OCI-LY1 (cell line): ENCODE results near the gene TF.

Source experiments
- H2AFZ ChIP-seq: fragments of 200-600 bp; sonication (generic), shearing (Covaris generic); 2 replicates; pipeline ENCODE4 v1.6.0; 2014; ENCODE audit warnings: antibody characterized with exemption, mild to moderate bottlenecking, low read length
- H3F3A ChIP-seq: fragments of 200-600 bp; sonication (generic), shearing (Covaris generic); 2 replicates; pipeline ENCODE4 v1.6.0; 2014; ENCODE audit warnings: mild to moderate bottlenecking, antibody characterized with exemption, low read length, moderate library complexity; ENCODE audit not compliant: insufficient read depth
- H3K27ac ChIP-seq: fragments of 200-600 bp; sonication (generic); 2 replicates; pipeline ENCODE4 v1.5.1; 2014; ENCODE audit warnings: low read length, mixed run types, mild to moderate bottlenecking, low read depth; ENCODE audit not compliant: poor library complexity, severe bottlenecking
- H3K27me3 ChIP-seq: fragments of 200-600 bp; sonication (generic); 2 replicates; pipeline ENCODE4 v1.6.0; 2014; ENCODE audit warnings: antibody characterized with exemption, mild to moderate bottlenecking, low read length, moderate library complexity; ENCODE audit not compliant: insufficient read depth
- H3K36me3 ChIP-seq: fragments of 200-600 bp; sonication (generic); 2 replicates; pipeline ENCODE4 v1.6.1; 2014; ENCODE audit warnings: mild to moderate bottlenecking, antibody characterized with exemption, low read length, moderate library complexity, mixed read lengths; ENCODE audit not compliant: insufficient read depth
- H3K4me1 ChIP-seq: fragments of 200-600 bp; sonication (generic); 2 replicates; pipeline ENCODE4 v1.5.1; 2014; ENCODE audit warnings: mild to moderate bottlenecking, low read length, moderate library complexity; ENCODE audit not compliant: insufficient read depth, severe bottlenecking
- H3K4me2 ChIP-seq: fragments of 200-600 bp; sonication (generic), shearing (Covaris generic); 2 replicates; pipeline ENCODE4 v1.6.1; 2014; ENCODE audit warnings: low read length
- H3K4me3 ChIP-seq: fragments of 200-600 bp; sonication (generic); 2 replicates; pipeline ENCODE4 v1.5.1; 2014; ENCODE audit warnings: low read length, low read depth, mild to moderate bottlenecking, mixed read lengths; ENCODE audit not compliant: poor library complexity, severe bottlenecking
- H3K79me2 ChIP-seq: fragments of 200-600 bp; shearing (Covaris generic); 2 replicates; pipeline ENCODE4 v1.6.1; 2016; ENCODE audit warnings: mixed run types, low read length, mixed read lengths; ENCODE audit not compliant: insufficient read depth
- H3K9ac ChIP-seq: fragments of 200-600 bp; sonication (generic), shearing (Covaris generic); 2 replicates; pipeline ENCODE4 v1.6.1; 2014; ENCODE audit warnings: mild to moderate bottlenecking, low read length, mixed read lengths
- H3K9me2 ChIP-seq: fragments of 200-600 bp; sonication (generic), shearing (Covaris generic); 2 replicates; pipeline ENCODE4 v1.6.1; 2014; ENCODE audit warnings: low read depth, mild to moderate bottlenecking, low read length, mixed read lengths
- H3K9me3 ChIP-seq: fragments of 200-600 bp; shearing (Covaris generic); 2 replicates; pipeline ENCODE4 v1.6.1; 2014; ENCODE audit warnings: low read length, mixed read lengths
- H4K20me1 ChIP-seq: fragments of 200-600 bp; sonication (generic), shearing (Covaris generic); 2 replicates; pipeline ENCODE4 v1.6.0; 2016; ENCODE audit warnings: mild to moderate bottlenecking, low read length; ENCODE audit not compliant: insufficient read depth
- EZH2 ChIP-seq: fragments of 200-600 bp; sonication (generic), shearing (Covaris generic); IDR thresholded peaks from 2 replicates; pipeline ENCODE4 v1.8.0; 2017; ENCODE audit warnings: borderline replicate concordance, mixed run types, mild to moderate bottlenecking, antibody characterized with exemption, low read length, moderate library complexity, mixed read lengths
- TF ChIP-seq, protein P1 (sequence below): fragments of 200-600 bp; sonication (generic), shearing (Covaris generic); IDR thresholded peaks from 2 replicates; pipeline ENCODE4 v1.5.1; 2017; ENCODE audit warnings: mild to moderate bottlenecking, antibody characterized with exemption, low read length, moderate library complexity, mixed read lengths

The TF gene

DNA sequence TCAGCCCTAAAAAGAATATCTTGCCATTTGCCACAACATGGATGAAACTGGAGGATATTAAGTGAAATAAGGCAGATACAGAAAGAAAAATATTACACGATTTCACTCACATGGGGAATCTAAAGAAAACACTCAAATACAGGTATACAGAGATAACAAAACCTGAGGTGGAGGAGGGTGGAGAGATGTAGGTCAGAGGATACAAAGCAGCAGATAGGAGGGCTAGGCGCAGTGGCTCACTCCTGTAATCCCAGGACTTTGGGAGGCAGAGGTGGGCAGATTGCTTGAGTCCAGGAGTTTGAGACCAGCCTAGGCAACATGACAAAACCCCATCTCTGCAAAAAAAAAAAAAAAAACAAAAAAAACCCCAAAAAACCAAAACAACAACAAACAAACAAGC, 36.3 kb downstream of the TF start:
- H4K20me1 ChIP-seq: no peaks in the 10 kb centered on the region
- H3K36me3 ChIP-seq: no peaks in the 10 kb centered on the region
- H3K79me2 ChIP-seq: no peaks in the 10 kb centered on the region
- no peak overlapping the region for H3K9ac ChIP-seq
- no peaks in the 10 kb centered on the region for H3K9me2 ChIP-seq
- no peaks in the 10 kb centered on the region for H3K4me1 ChIP-seq
- no peaks in the 10 kb centered on the region for H3K9me3 ChIP-seq
- H3K27ac ChIP-seq: no peak overlapping the region
- no peak overlapping the region for H2AFZ ChIP-seq
- no peaks in the 10 kb centered on the region for H3F3A ChIP-seq
- no peaks in the 10 kb centered on the region for H3K27me3 ChIP-seq
- H3K4me2 ChIP-seq: no peak overlapping the region
- no peak overlapping the region for H3K4me3 ChIP-seq
- no peak for TF ChIP-seq EZH2
- TF ChIP-seq, protein P1, sequence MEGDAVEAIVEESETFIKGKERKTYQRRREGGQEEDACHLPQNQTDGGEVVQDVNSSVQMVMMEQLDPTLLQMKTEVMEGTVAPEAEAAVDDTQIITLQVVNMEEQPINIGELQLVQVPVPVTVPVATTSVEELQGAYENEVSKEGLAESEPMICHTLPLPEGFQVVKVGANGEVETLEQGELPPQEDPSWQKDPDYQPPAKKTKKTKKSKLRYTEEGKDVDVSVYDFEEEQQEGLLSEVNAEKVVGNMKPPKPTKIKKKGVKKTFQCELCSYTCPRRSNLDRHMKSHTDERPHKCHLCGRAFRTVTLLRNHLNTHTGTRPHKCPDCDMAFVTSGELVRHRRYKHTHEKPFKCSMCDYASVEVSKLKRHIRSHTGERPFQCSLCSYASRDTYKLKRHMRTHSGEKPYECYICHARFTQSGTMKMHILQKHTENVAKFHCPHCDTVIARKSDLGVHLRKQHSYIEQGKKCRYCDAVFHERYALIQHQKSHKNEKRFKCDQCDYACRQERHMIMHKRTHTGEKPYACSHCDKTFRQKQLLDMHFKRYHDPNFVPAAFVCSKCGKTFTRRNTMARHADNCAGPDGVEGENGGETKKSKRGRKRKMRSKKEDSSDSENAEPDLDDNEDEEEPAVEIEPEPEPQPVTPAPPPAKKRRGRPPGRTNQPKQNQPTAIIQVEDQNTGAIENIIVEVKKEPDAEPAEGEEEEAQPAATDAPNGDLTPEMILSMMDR: no peak

DNA sequence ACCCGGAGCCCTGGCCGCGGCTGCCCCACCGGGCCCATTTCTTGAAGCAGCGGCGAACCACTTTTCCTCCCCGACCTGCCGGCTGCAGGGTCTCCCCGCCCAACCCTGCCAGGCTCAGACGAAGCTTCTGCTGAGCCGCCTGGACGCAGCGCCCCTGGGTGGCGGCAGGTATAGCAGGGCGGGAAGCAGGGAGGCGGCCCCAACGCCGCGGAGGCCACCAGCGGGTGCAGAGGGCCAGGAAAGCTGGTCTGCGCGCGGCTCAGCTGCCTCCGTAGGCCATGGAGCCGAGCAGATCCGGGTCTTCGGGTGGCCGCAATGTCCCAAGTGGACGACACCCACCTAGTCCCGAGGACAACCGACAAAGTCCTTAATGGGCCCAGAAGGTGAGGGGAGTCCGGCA, 37.6 kb downstream of the TF start:
- Histone ChIP-seq H3K79me2 (no peaks in the 10 kb centered on the region), H3K4me3 (no peak overlapping the region), H4K20me1 (no peaks in the 10 kb centered on the region), H3F3A (no peaks in the 10 kb centered on the region), H3K9ac (no peak overlapping the region), H3K4me2 (no peak overlapping the region), H2AFZ (no peak overlapping the region), H3K4me1 (no peaks in the 10 kb centered on the region), H3K9me3 (no peaks in the 10 kb centered on the region), H3K9me2 (no peaks in the 10 kb centered on the region), H3K27me3 (no peaks in the 10 kb centered on the region), H3K27ac (no peak overlapping the region), H3K36me3 (no peaks in the 10 kb centered on the region)
- TF ChIP-seq, protein P1: no peak
- no peak for TF ChIP-seq EZH2

- no peaks in the 10 kb centered on the region for H3F3A ChIP-seq
- H3K9ac ChIP-seq: no peak overlapping the region
- H3K36me3 ChIP-seq: no peaks in the 10 kb centered on the region
- no peaks in the 10 kb centered on the region for H3K79me2 ChIP-seq
- H3K9me3 ChIP-seq: peaks cover 18% of the 10 kb centered on the region
- H2AFZ ChIP-seq: no peak overlapping the region
- no peak overlapping the region for H3K27ac ChIP-seq
- H4K20me1 ChIP-seq: no peaks in the 10 kb centered on the region
- no peaks in the 10 kb centered on the region for H3K27me3 ChIP-seq
- H3K4me2 ChIP-seq: no peak overlapping the region
- no peaks in the 10 kb centered on the region for H3K4me1 ChIP-seq
- H3K4me3 ChIP-seq: no peak overlapping the region
- TF ChIP-seq, protein P1: no peak
- TF ChIP-seq EZH2: no peak
- H3K9me2 ChIP-seq: no peaks in the 10 kb centered on the region
Observed at GRCh38 chr3:133788024-133788423, 41.8 kb downstream of the TF start.
